Measurements from ENCODE around the gene MOAP1.
"Not testable (repeated sequence)": the region's sequence is repeated elsewhere in the genome, so short reads cannot be mapped to it uniquely, and the experiment has no call there.

The MOAP1 gene

GRCh38 chr14:93142854-93143652 is 41.6 kb downstream of the MOAP1 start:
- DNase-seq = no peak

- peak; percentile 13 for DNase-seq
Measured at GRCh38 chr14:93137864-93138263, 46.8 kb downstream of the MOAP1 start.

- DNase-seq = not testable (repeated sequence)
Measured at GRCh38 chr14:93136508-93136907, 48.2 kb downstream of the MOAP1 start.

GRCh38 chr14:93136009-93136408 is 48.7 kb downstream of the MOAP1 start:
- DNase-seq = no peak

GRCh38 chr14:93135399-93135798 is 49.3 kb downstream of the MOAP1 start:
- DNase-seq = no peak

GRCh38 chr14:93133464-93133863 is 51.2 kb downstream of the MOAP1 start:
- no peak for DNase-seq

- DNase-seq = peak; percentile 52
Measured at GRCh38 chr14:93132472-93133065, 52.1 kb downstream of the MOAP1 start.

All from eye (tissue), 1 donor.